ENCODE data around the gene MRO.
"Not testable (repeated sequence)": the region's sequence is repeated elsewhere in the genome, so short reads cannot be mapped to it uniquely, and the experiment has no call there.

Gene MRO

GRCh38 chr18:50861617-50862016 lies 41.8 kb upstream of the MRO start:
- intact Hi-C loops (cut with DNase I; ENCODE audit: low total_unique reads), result no loop called here
- Histone ChIP-seq H3K9me3 (no peaks in the 10 kb centered on the region), H3K4me3 (no peak overlapping the region), H3K27ac (no peak overlapping the region), H3K36me3 (no peaks in the 10 kb centered on the region), H3K27me3 (no peaks in the 10 kb centered on the region), H3K4me1 (no peaks in the 10 kb centered on the region)
- DNase-seq, result no peak
- TF ChIP-seq, protein P1, sequence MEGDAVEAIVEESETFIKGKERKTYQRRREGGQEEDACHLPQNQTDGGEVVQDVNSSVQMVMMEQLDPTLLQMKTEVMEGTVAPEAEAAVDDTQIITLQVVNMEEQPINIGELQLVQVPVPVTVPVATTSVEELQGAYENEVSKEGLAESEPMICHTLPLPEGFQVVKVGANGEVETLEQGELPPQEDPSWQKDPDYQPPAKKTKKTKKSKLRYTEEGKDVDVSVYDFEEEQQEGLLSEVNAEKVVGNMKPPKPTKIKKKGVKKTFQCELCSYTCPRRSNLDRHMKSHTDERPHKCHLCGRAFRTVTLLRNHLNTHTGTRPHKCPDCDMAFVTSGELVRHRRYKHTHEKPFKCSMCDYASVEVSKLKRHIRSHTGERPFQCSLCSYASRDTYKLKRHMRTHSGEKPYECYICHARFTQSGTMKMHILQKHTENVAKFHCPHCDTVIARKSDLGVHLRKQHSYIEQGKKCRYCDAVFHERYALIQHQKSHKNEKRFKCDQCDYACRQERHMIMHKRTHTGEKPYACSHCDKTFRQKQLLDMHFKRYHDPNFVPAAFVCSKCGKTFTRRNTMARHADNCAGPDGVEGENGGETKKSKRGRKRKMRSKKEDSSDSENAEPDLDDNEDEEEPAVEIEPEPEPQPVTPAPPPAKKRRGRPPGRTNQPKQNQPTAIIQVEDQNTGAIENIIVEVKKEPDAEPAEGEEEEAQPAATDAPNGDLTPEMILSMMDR (IDR thresholded peaks at IDR 0.05), result no peak

DNA sequence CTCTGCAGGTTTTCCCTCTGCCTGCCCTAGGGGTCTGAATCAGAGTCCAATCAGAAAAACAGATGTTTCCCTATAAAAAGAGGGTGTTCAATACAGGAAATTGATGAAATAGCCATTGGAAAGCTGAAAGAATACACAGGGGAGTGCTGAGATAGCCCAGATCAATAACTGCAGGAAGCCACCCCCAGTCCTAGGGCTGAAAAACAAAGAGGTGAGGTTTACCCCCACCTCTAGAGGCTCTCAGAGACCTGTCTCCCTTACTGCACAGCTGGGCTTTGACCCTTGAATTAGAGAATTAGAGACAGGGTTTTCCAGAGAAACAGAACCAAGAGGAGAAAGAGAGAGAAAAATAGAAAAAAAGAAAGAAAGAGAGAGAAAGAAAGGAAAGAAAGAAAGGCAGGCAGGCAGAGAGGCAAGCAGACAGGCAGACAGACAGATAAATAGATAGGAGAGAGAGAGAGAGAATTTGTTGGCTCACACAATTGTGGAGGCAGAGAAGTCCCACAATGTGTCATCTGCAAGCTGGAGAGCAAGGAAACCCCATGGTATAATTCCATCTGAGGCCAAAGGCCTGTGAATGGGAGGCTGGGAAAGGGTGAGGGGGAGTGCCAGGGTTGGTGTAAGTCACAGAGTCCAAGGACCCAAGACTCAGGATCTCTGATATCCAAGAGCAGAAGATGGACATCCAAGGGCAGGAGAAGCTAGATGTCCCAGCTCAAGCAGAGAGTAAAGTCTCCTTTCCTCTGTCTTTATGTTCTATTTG lies 40.2 kb upstream of the MRO start:
- Histone ChIP-seq H3K27me3 (no peaks in the 10 kb centered on the region), H3K4me1 (no peaks in the 10 kb centered on the region), H3K4me3 (no peak overlapping the region), H3K36me3 (no peaks in the 10 kb centered on the region), H3K27ac (no peak overlapping the region), H3K9me3 (no peaks in the 10 kb centered on the region)
- TF ChIP-seq, protein P1 (IDR thresholded peaks at IDR 0.05), result no peak
- intact Hi-C loops (cut with DNase I; ENCODE audit: low total_unique reads), result no loop called here
- DNase-seq, result no peak

DNA sequence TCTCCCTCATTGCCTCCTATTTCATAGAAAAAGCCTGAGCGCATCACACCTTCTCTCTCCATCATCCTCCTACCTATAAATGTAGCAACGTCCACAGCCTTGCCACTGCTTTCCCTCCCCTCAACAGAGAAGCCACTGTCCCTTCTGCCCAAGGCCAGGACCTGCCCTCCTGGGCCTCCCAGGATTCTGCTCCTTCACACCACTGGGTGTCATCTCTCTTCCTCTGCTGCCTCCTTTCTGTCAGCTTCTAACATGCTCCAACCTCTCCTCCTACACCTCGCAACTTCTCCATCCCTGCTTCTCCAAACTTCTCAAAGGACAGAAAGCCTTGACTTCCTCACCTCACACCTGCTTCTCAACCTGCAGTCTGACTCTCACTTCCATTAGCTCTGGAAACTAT lies 37.9 kb upstream of the MRO start:
- Histone ChIP-seq H3K27me3 (peaks cover 0 to 2% of the 10 kb centered on the region in 2 donors), H3K9me3 (no peaks in the 10 kb centered on the region), H3K4me3 (no peak overlapping the region), H3K27ac (no peak overlapping the region), H3K4me1 (no peaks in the 10 kb centered on the region), H3K36me3 (no peaks in the 10 kb centered on the region)
- TF ChIP-seq, protein P1 (IDR thresholded peaks at IDR 0.05), result no peak
- no peak for DNase-seq
- intact Hi-C loops (cut with DNase I; ENCODE audit: low total_unique reads), result no loop called here

DNA sequence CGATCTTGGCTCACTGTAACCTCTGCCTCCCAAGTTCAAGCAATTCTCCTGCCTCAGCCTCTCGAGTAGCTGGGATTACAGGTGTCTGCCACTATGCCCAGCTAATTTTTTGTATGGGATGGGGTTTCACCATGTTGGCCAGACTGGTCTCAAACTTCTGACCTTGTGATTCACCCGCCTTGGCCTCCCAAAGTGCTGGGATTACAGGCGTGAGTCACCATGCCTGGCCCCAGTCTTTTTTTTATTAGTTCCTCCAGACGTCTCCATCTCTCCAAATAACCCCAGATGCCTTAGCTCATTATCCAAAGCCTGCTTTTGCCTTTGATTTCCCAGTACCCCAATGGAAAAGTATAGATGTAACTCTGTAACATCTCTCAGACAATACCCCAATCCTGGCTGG lies 37.4 kb upstream of the MRO start:
- H3K27me3 ChIP-seq; H3K9me3 ChIP-seq; intact Hi-C loops (cut with DNase I; ENCODE audit: low total_unique reads); H3K27ac ChIP-seq; DNase-seq; H3K36me3 ChIP-seq; H3K4me1 ChIP-seq; H3K4me3 ChIP-seq: not testable (repeated sequence)

- H3K27me3 ChIP-seq, result peaks cover 0 to 4% of the 10 kb centered on the region in 2 donors
- H3K36me3 ChIP-seq, result no peaks in the 10 kb centered on the region
- no peak overlapping the region for H3K4me3 ChIP-seq
- intact Hi-C loops (cut with DNase I; ENCODE audit: low total_unique reads), result no loop called here
- no peak overlapping the region for H3K27ac ChIP-seq
- no peaks in the 10 kb centered on the region for H3K4me1 ChIP-seq
- TF ChIP-seq, protein P1 (IDR thresholded peaks at IDR 0.05), result no peak
- no peak for DNase-seq
- no peaks in the 10 kb centered on the region for H3K9me3 ChIP-seq
These were observed 36.4 kb upstream of the MRO start for GRCh38 chr18:50855976-50856757.

DNA sequence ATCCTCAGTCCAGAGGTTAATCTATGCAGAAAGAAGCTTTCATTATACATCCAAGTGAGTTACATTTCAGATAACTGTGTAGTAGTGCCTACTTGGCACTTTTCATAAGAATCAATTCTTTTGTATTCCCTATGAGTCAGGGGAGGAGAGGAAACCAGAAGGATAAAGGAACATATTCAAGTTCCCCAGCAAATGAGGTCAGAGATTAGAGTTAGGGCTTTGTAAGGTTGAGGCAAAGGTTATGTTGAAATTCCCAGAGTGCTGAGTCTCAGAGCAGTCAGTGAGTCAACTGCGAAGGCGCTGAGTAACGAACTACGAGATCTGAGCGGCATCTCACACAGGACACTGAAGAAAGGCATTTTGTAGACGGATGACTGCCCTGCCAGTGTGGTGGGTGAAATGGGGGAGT lies 34.1 kb upstream of the MRO start:
- DNase-seq, result peak in 1 of 2 donors; percentile 21
- intact Hi-C loops (cut with DNase I; ENCODE audit: low total_unique reads), result no loop called here
- no peaks in the 10 kb centered on the region for H3K36me3 ChIP-seq
- H3K4me1 ChIP-seq, result no peaks in the 10 kb centered on the region
- no peak overlapping the region for H3K27ac ChIP-seq
- H3K27me3 ChIP-seq, result peaks cover 0 to 4% of the 10 kb centered on the region in 2 donors
- no peak overlapping the region for H3K4me3 ChIP-seq
- no peaks in the 10 kb centered on the region for H3K9me3 ChIP-seq
- TF ChIP-seq, protein P1 (IDR thresholded peaks at IDR 0.05), result no peak

Data from tibial artery (tissue), 4 donors.